Naive B cell (primary cell): Measurements from ENCODE around the gene NEDD9. TPM values are rescaled to one million over a fixed set of nuclear protein-coding genes. Genes with fewer than 3 reads are reported as not detected.

Experiments used
- ATAC-seq, 2 donors: fragments of 150-1000 bp; cut with Tn5 transposase; 2 replicates each; pipeline ENCODE4 v1.10.0; 2021; ENCODE audit warnings: low read depth in 2 of 2, mild to moderate bottlenecking in 2 of 2, moderate library complexity in 2 of 2
- DNase-seq: peaks from one replicate; pipeline ENCODE4 v3.0.0; 2022
- H3K27ac Mint-ChIP-seq, 6 donors: one replicate each; pipeline ENCODE4 v1.8.0; 2020 to 2022; ENCODE audit warnings: mild to moderate bottlenecking in 6 of 6, mixed read lengths in 6 of 6, moderate library complexity in 5 of 6, inconsistent platforms in 2 of 6
- H3K27me3 Mint-ChIP-seq, 3 donors: one replicate each; pipeline ENCODE4 v1.8.0; 2021 to 2022; ENCODE audit warnings: mixed read lengths in 3 of 3, mild to moderate bottlenecking in 1 of 3
- H3K36me3 Mint-ChIP-seq, 2 donors: one replicate each; pipeline ENCODE4 v1.8.0; 2020 to 2022; ENCODE audit warnings: mixed read lengths in 2 of 2, inconsistent platforms in 1 of 2, mild to moderate bottlenecking in 1 of 2
- H3K4me1 Mint-ChIP-seq, 3 donors: one replicate each; pipeline ENCODE4 v1.8.0; 2020 to 2022; ENCODE audit warnings: mixed read lengths in 3 of 3, inconsistent platforms in 1 of 3, mild to moderate bottlenecking in 1 of 3, moderate library complexity in 1 of 3
- H3K4me3 Mint-ChIP-seq, 8 donors: one replicate each; pipeline ENCODE4 v1.8.0; 2020 to 2022; ENCODE audit warnings: mild to moderate bottlenecking in 8 of 8, mixed read lengths in 8 of 8, moderate library complexity in 8 of 8, inconsistent platforms in 2 of 8
- H3K9me3 Mint-ChIP-seq, 7 donors: one replicate each; pipeline ENCODE4 v1.8.0; 2020 to 2022; ENCODE audit warnings: mixed read lengths in 7 of 7, mild to moderate bottlenecking in 5 of 7, inconsistent platforms in 2 of 7, moderate library complexity in 1 of 7
- polyA plus RNA-seq, 6 donors: library from polyadenylated mRNA; unstranded; fragments of 300-500 nt; fragmentation: Illumina TruSeq; gene quantifications; one replicate each; pipeline ENCODE4 v1.2.3, GENCODE V29; 2021; ENCODE audit warnings: low read depth in 6 of 6

NEDD9 gene
- polyA plus RNA-seq, 6 donors from 2014 or later, result 42.0 to 80.5 (median 48.1) TPM

DNA sequence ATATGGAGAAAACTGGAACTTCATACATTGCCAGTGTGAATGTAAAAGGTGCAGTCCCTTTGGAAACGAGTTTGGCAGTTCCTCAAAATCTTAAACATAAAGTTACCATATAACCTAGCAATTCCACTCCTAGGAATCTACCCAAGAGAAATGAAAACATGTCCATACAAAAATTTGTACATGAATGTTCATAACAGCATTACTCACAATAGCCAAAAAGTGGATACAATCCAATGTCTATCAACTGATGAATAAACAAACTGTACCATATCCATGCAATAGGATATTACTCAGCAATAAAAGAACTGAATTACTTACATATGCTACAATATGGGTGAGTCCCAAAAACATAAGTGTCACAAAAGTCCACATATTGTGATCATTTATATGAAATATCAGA lies 72.3 kb downstream of the NEDD9 start:
- no peak for ATAC-seq
- H3K36me3 Mint-ChIP-seq, result peaks cover 0 to 4% of the 10 kb centered on the region in 2 donors
- H3K27me3 Mint-ChIP-seq, result no peaks in the 10 kb centered on the region
- H3K27ac Mint-ChIP-seq, result no peak overlapping the region
- DNase-seq, result no peak
- H3K4me3 Mint-ChIP-seq, result no peak overlapping the region
- H3K9me3 Mint-ChIP-seq, result peaks cover 0 to 4% (median 0%) of the 10 kb centered on the region in 7 donors
- no peaks in the 10 kb centered on the region for H3K4me1 Mint-ChIP-seq

DNA sequence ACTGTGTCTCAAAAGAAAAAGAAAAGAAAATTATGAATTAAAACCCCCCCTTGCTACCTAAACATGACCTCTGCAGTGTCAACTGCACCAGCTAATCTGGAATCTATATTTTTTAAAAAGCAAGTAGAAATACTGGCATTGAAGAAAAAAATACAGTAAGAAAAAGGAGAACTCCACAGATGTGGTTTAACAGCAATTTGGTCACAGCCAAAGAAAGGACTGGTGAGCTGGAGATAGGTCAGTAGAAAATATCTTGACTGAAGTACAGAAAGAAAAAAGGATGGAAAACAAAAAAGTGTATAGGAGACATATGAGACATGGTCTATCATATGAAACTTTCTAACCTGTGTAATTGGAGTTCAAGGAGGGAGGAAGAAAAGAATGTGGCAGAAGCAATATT lies 76.9 kb downstream of the NEDD9 start:
- DNase-seq (no peak), ATAC-seq (no peak)
- H3K27me3 Mint-ChIP-seq, result peaks cover 7 to 11% (median 7%) of the 10 kb centered on the region in 3 donors
- peaks cover 8 to 16% (median 12%) of the 10 kb centered on the region in 3 donors for H3K4me1 Mint-ChIP-seq
- H3K36me3 Mint-ChIP-seq, result peaks cover 0 to under 1% of the 10 kb centered on the region in 2 donors
- no peak overlapping the region for H3K27ac Mint-ChIP-seq
- H3K4me3 Mint-ChIP-seq, result peak overlapping the region in 1 of 8 donors; percentile 46
- H3K9me3 Mint-ChIP-seq, result peaks cover 0 to 4% (median 0%) of the 10 kb centered on the region in 7 donors

DNA sequence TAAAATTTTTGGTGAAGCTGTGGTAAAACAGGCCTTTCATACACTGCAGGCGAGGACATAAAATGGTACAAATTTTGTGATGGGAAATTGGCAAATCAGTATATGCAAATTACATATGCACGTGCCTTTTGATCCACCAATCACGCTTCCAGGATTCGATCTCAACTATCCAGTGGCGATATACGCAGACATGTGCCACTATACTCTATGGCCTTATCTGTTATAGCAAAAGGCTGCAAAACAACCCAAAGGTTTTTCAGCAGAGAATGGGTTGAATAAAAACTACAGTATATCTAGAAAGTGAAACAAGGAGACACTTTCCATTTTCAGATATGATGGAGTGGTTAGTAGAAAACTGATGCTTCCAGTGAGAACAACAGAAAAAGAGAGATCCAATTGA lies 79.0 kb downstream of the NEDD9 start:
- peak overlapping the region; percentile 80 to 95 (median 88) for H3K4me3 Mint-ChIP-seq
- peaks cover 0 to 4% (median 0%) of the 10 kb centered on the region in 7 donors for H3K9me3 Mint-ChIP-seq
- ATAC-seq (no peak), DNase-seq (no peak)
- H3K36me3 Mint-ChIP-seq, result peaks cover 0 to 6% of the 10 kb centered on the region in 2 donors
- peaks cover 7 to 11% (median 7%) of the 10 kb centered on the region in 3 donors for H3K27me3 Mint-ChIP-seq
- peaks cover 8 to 16% (median 12%) of the 10 kb centered on the region in 3 donors for H3K4me1 Mint-ChIP-seq
- H3K27ac Mint-ChIP-seq, result peak overlapping the region in 1 of 6 donors; percentile 33

DNA sequence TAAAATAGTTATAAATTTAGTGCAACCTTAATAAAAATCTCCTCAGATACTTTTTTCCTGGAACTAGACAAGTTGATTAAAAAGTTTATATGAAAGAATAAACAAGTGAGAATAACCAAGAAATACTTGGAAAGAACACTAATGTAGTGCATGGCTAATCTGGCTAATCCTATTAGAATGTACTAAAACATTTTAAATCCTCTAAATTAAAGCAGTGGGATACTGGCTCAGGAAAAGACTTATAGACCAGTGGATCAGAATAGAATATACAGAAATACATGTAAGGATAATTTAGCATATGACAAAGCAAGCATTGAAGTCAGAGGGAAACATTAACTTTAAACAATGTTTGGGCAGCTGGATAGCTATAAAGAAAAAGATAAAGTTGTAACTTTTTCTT lies 79.9 kb downstream of the NEDD9 start:
- H3K27ac Mint-ChIP-seq, result no peak overlapping the region
- peaks cover 0 to 4% (median 0%) of the 10 kb centered on the region in 7 donors for H3K9me3 Mint-ChIP-seq
- H3K36me3 Mint-ChIP-seq, result peaks cover 0 to 6% of the 10 kb centered on the region in 2 donors
- DNase-seq (no peak), ATAC-seq (no peak)
- no peak overlapping the region for H3K4me3 Mint-ChIP-seq
- peaks cover 7 to 11% (median 7%) of the 10 kb centered on the region in 3 donors for H3K27me3 Mint-ChIP-seq
- peaks cover 8 to 16% (median 12%) of the 10 kb centered on the region in 3 donors for H3K4me1 Mint-ChIP-seq

DNA sequence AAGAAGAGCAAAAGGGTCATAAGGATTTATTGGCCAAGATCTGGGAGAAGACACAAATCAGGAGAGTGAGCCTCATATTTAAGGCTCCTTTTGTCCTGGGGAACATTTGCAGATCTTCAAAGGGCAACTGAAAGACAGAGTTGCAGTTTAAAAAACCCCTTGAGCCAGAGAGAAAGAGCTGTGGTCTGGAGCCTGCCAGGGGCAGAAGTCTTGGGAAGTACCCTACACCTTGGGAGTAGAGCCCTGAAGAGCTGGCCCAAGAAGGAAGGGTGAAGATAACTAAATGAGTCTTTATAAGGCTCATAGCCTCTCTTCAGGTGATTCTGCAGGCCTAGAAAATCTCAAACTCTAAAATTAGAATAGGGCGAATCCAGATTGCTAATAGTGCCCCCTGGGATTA lies 81.0 kb downstream of the NEDD9 start:
- DNase-seq, result no peak
- H3K4me1 Mint-ChIP-seq, result peaks cover 8 to 16% (median 12%) of the 10 kb centered on the region in 3 donors
- peaks cover 0 to 6% of the 10 kb centered on the region in 2 donors for H3K36me3 Mint-ChIP-seq
- no peak for ATAC-seq
- H3K9me3 Mint-ChIP-seq, result peaks cover 0 to 2% (median 0%) of the 10 kb centered on the region in 7 donors
- H3K27me3 Mint-ChIP-seq, result peaks cover 7 to 11% (median 7%) of the 10 kb centered on the region in 3 donors
- H3K27ac Mint-ChIP-seq, result no peak overlapping the region
- no peak overlapping the region for H3K4me3 Mint-ChIP-seq

DNA sequence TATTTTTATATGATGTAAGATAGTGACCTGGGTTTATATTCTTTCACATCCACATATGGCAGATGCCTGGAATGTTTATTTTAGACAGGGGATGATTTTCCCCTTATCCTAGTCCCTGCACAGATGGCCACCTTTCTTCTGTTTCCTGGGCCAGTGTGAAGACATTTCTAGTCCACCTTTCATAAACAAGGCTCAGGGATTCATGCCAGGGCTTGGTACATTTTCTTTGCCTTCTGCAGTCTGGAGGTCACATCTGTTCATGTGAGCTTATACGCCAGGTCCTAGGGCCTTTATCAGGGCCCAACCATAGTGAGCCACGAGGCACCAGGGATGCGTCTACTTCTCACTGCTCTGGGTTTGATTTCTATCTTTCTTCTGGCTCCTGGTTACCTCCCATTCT lies 82.9 kb downstream of the NEDD9 start:
- Mint-ChIP-seq H3K4me3 (no peak overlapping the region), H3K36me3 (peaks cover 0 to 6% of the 10 kb centered on the region in 2 donors), H3K27me3 (peaks cover 5 to 7% (median 7%) of the 10 kb centered on the region in 3 donors), H3K4me1 (peaks cover 8 to 11% (median 8%) of the 10 kb centered on the region in 3 donors), H3K27ac (peak overlapping the region in 1 of 6 donors; percentile 30), H3K9me3 (peaks cover 0 to 2% (median 0%) of the 10 kb centered on the region in 7 donors)
- ATAC-seq, result no peak
- DNase-seq, result no peak

DNA sequence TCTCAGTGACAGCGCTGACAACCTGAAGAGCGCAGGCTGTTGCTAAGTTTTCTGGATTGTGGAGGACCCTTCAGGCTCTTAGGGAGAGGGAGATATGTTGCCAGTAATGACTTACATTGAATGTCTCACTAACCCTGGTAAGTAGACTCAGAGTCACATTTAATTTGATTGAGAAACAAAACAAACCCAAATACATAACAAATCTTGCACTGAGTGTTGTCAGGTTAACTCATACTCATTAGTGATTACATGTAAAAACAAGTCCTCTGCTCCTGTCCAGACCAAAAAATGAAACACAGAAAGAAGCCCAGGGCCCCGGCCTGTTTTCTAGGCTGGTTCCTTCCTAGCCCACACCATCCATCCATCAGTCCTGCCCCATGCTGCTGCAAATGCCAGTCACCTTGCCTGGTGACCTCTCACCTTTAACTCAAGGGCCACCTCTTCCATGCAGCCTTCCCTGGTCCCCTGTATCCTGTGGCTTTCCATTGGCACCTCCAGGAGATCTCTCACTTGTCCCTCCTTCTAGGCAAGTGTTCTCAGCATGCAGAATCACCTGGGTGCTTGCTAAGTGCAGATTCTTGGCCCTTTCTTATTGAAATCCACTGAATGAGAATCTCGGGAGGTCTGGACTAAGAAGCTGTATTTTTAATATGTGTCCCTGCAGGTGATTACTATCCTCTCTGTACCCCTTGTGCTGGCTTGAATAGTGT lies 86.2 kb downstream of the NEDD9 start:
- H3K4me3 Mint-ChIP-seq, result no peak overlapping the region
- no peaks in the 10 kb centered on the region for H3K27me3 Mint-ChIP-seq
- peaks cover 0 to 6% of the 10 kb centered on the region in 2 donors for H3K36me3 Mint-ChIP-seq
- H3K9me3 Mint-ChIP-seq, result peaks cover 0 to 2% (median 0%) of the 10 kb centered on the region in 7 donors
- DNase-seq, result no peak
- peak overlapping the region in 3 of 6 donors; percentile 79 to 86 (median 86) for H3K27ac Mint-ChIP-seq
- H3K4me1 Mint-ChIP-seq, result peaks cover 0 to 5% (median 4%) of the 10 kb centered on the region in 3 donors
- no peak for ATAC-seq

DNA sequence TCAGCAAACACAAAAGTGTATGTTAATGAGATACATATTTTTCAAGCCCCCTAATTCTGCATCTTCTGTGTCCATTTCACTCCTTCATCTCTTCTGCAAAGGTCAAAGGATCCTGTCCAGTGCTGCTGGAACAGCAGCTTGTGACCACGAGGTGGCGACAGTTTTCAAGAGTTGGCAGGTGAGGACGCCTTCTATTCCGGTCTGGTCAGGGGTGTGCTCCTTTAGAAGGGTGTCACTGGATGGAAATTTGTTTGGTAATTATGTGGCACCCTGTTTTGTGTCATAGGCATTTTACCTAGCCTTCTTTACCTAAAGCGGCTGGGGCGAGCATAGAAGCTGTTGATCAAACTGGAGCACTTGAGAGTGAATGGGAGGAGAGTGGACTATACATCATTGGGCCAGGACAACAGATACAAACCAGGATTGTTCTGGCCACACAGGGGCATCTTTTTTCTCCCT lies 88.0 kb downstream of the NEDD9 start:
- Mint-ChIP-seq H3K36me3 (peaks cover 0 to under 1% of the 10 kb centered on the region in 2 donors), H3K9me3 (peaks cover 0 to 2% (median 0%) of the 10 kb centered on the region in 7 donors), H3K4me1 (peaks cover 0 to 5% (median 4%) of the 10 kb centered on the region in 3 donors), H3K27ac (peak overlapping the region in 1 of 6 donors; percentile 1), H3K27me3 (no peaks in the 10 kb centered on the region), H3K4me3 (no peak overlapping the region)
- peak; percentile 80 to 91 for ATAC-seq
- DNase-seq, result peak; percentile 57

DNA sequence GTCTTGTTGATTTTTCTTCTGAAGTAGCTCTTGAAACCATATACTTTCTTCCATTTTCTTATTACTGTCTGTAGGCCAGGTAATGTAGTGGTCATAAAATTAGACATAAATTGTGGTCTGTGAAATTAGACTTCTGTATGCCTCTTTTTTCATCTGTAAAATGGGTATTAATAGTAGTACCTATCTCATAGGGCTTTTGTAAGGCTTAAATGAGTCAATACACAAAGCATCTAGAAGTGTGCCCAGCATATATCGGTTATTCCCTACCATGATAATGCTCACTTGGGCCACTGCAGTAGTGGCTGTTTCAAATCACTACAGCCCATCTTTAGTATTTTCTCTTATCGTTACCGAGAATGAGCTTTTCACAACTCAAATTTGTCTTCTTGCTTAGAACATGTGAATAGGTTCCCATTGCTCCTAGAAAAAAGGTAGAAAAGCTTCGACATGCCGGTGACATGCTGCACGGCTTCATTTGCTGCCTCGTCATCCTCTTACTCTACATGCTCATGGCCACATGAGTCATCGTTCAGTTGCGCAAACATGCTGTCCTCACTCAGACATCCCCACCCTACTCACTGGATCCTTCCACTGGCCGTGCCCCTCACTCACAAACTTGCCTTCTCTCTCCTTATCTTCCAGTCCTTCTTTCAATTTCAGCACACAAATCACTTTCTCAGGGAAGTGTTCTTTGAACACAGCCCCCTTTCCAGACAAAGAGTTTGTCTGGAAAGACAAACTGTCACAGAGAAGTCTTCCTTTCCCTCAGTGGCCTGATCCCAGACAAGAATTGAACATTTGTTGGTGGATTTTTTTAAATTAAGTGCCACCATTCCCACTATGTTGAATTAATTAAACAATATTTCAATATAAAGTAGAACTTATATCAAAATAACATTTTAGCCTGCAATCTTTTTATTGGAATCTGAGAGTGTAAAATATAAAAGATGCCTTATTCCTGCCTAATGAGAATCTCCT lies 88.8 kb downstream of the NEDD9 start:
- peaks cover 0 to 2% (median 0%) of the 10 kb centered on the region in 7 donors for H3K9me3 Mint-ChIP-seq
- ATAC-seq (no peak), DNase-seq (no peak)
- peaks cover 0 to 5% (median 4%) of the 10 kb centered on the region in 3 donors for H3K4me1 Mint-ChIP-seq
- H3K4me3 Mint-ChIP-seq, result no peak overlapping the region
- no peaks in the 10 kb centered on the region for H3K27me3 Mint-ChIP-seq
- H3K36me3 Mint-ChIP-seq, result no peaks in the 10 kb centered on the region
- peak overlapping the region in 1 of 6 donors; percentile 92 for H3K27ac Mint-ChIP-seq

DNA sequence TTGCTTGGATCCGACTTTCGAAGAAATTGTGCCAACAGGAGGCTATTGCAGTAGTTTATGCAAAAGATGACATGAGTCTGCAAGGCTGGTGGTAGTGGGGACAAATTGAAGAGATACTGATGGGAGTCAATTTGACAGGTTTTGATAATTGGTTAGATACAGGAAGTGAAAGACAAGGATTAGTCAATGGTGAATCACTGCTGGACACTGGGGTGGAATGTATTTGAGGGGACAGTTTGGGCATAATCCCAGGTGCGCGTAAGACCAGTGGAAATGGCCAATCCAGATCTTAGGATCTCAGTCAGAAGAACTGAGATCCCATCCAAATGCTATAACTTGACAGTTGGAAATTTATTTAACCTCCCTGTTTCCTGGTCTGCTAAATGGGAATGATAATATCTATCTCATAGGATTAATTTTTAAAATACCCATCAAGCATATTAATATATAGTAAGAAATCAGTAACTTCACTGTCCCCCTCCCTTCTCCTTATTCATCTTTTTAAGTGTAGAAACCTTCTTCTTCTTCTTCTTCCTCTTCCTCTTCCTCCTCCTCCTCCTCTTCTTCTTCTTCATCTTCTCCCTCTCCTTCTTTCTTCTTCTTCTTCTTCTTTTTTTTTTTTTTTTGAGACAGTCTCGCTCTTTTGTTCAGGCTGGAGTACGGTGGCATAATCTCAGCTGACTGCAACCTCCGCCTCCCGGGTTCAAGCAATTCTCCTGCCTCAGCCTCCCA lies 90.0 kb downstream of the NEDD9 start:
- Mint-ChIP-seq H3K27ac (no peak overlapping the region), H3K9me3 (no peaks in the 10 kb centered on the region), H3K27me3 (no peaks in the 10 kb centered on the region), H3K4me3 (no peak overlapping the region), H3K4me1 (peaks cover 0 to 5% (median 4%) of the 10 kb centered on the region in 3 donors), H3K36me3 (no peaks in the 10 kb centered on the region)
- ATAC-seq (no peak), DNase-seq (no peak)

DNA sequence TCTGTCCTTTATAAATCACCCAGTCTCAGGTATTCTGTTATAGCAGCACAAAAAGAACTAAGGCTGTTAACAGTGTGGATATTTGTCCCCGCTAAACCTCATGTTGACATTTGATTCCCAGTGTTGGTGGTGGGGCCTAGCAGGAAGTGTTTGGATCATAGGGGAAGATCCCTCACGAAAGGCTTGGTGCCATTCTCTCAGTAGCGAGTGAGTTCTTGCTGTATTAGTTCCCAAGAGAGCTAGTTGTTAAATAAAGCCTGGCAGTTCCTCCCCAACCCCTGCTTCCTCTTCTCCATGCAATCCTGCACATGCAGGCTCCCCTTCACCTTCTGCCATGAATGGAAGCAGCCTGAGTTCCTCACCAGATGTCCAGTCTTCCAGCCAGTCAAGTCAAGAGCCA lies 91.2 kb downstream of the NEDD9 start:
- no peaks in the 10 kb centered on the region for H3K27me3 Mint-ChIP-seq
- H3K36me3 Mint-ChIP-seq, result no peaks in the 10 kb centered on the region
- no peaks in the 10 kb centered on the region for H3K9me3 Mint-ChIP-seq
- H3K4me3 Mint-ChIP-seq, result no peak overlapping the region
- DNase-seq, result no peak
- H3K27ac Mint-ChIP-seq, result peak overlapping the region in 1 of 6 donors; percentile 35
- peaks cover 0 to 5% (median 4%) of the 10 kb centered on the region in 3 donors for H3K4me1 Mint-ChIP-seq
- ATAC-seq, result no peak

DNA sequence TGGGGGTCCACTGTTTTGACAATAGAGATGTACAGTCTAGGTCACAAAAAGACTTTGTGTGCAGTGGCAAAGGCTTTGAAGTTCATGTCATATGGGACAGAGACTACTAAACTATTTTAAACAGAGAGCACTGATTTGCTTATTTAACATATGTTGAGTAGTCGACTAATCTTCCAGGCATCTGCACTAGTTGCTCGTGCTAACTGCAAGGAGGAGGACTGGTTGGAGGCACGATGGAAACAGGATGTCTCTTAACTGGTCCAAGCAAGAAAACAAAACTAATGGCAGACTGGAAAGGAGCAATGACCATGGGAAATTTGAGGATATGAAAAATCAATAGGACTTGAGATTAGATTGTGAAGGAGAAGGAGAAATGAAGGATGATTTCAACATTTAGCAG lies 92.4 kb downstream of the NEDD9 start:
- no peak for DNase-seq
- H3K27ac Mint-ChIP-seq, result peak overlapping the region in 1 of 6 donors; percentile 6
- H3K4me1 Mint-ChIP-seq, result peaks cover 0 to 5% (median 4%) of the 10 kb centered on the region in 3 donors
- no peak overlapping the region for H3K4me3 Mint-ChIP-seq
- peaks cover 0 to 4% of the 10 kb centered on the region in 2 donors for H3K36me3 Mint-ChIP-seq
- no peak for ATAC-seq
- no peaks in the 10 kb centered on the region for H3K9me3 Mint-ChIP-seq
- H3K27me3 Mint-ChIP-seq, result no peaks in the 10 kb centered on the region
